ENCODE measurements around the gene SIRPA. TPM values are rescaled to one million over a fixed set of nuclear protein-coding genes. Genes with fewer than 3 reads are reported as not detected.

Gene SIRPA
- total RNA-seq, 1 experiment from 2014 or later, result 6.0 TPM

GRCh38 chr20:1982686-1983085 is 87.5 kb downstream of the SIRPA start:
- Mint-ChIP-seq H3K4me3 (no peak overlapping the region), H3K27me3 (ENCODE audit: low read depth) (peaks cover 39% of the 10 kb centered on the region), H3K4me1 (no peaks in the 10 kb centered on the region), H3K27ac (no peak overlapping the region; a peak in 1 of 7 replicates), H3K9me3 (no peaks in the 10 kb centered on the region; a peak in 1 of 5 replicates), H3K36me3 (ENCODE audit: insufficient read depth in 1 of 3, low read depth in 3 of 3) (no peaks in the 10 kb centered on the region)
- Histone ChIP-seq H2BK120ac (ENCODE audit: low read depth, low read length, poor library complexity, severe bottlenecking) (no peak overlapping the region), H3K18ac (ENCODE audit: insufficient read length, low read depth, low read length) (no peak overlapping the region), H3K4me1 (ENCODE audit: insufficient read depth, low read length) (no peaks in the 10 kb centered on the region), H2BK5ac (ENCODE audit: insufficient read length, low read length) (no peak overlapping the region), H2AFZ (ENCODE audit: low read length) (no peak overlapping the region), H3K14ac (ENCODE audit: insufficient read depth, low read length) (no peak overlapping the region; the same call in 1 of the 2 replicates), H3K9ac (ENCODE audit: extremely low read depth, insufficient read length, low read length) (no peak overlapping the region), H4K20me1 (ENCODE audit: control insufficient read depth, insufficient read depth, insufficient read length) (no peaks in the 10 kb centered on the region), H3K4me2 (ENCODE audit: insufficient read depth, insufficient read length, low read length) (no peak overlapping the region), H3K23ac (ENCODE audit: insufficient read length, low read depth, low read length) (no peak overlapping the region), H3T11ph (ENCODE audit: low read length) (no peak overlapping the region), H2BK15ac (ENCODE audit: low read depth, low read length) (no peak overlapping the region), H3K79me2 (ENCODE audit: insufficient read depth, low read length) (no peaks in the 10 kb centered on the region), H4K8ac (replicated peaks; ENCODE audit: insufficient read length, low read depth, low read length) (no peak overlapping the region), H3K56ac (ENCODE audit: insufficient read length, low read depth, low read length) (no peak overlapping the region), H3K27me3 (ENCODE audit: insufficient read depth, low read length) (no peaks in the 10 kb centered on the region), H3K4ac (ENCODE audit: low read depth, low read length) (no peak overlapping the region), H4K91ac (ENCODE audit: insufficient read length, low read depth, low read length) (no peak overlapping the region), H3K27ac (ENCODE audit: insufficient read length, low read depth, low read length) (no peak overlapping the region), H2BK12ac (ENCODE audit: insufficient read length, low read depth, low read length) (no peak overlapping the region), H3K79me1 (ENCODE audit: insufficient read depth, low read depth, low read length, poor library complexity, severe bottlenecking) (no peaks in the 10 kb centered on the region), H4K5ac (ENCODE audit: insufficient read length, low read depth, low read length) (no peak overlapping the region), H2AK5ac (ENCODE audit: insufficient read length, low read length) (no peak overlapping the region), H2BK20ac (ENCODE audit: low read depth, low read length, poor library complexity, severe bottlenecking) (no peak overlapping the region), H3K9me3 (ENCODE audit: control insufficient read depth, low read depth, low read length) (no peaks in the 10 kb centered on the region), H3K23me2 (ENCODE audit: insufficient read length, low read depth, low read length, poor library complexity, severe bottlenecking) (no peaks in the 10 kb centered on the region)
- WGBS (ENCODE audit: extremely low coverage, insufficient read length, low lambda C conversion rate), result no CpG with 5 or more reads among the region's 5 CpGs
- no peak for DNase-seq
- no peak for TF ChIP-seq CTCF (conservative IDR thresholded peaks at IDR 0.05)

Data from H9 (cell line).